IPS-20b (cell line): Measurements from ENCODE around the gene VSX2.

Experiments
- H3K27ac ChIP-seq: one replicate; pipeline ENCODE4 v1.5.1; 2013; ENCODE audit warnings: low read length
- H3K27me3 ChIP-seq: 2 replicates; pipeline ENCODE4 v1.6.1; 2013; ENCODE audit warnings: mild to moderate bottlenecking, low read length, inconsistent platforms; ENCODE audit not compliant: insufficient read depth
- H3K36me3 ChIP-seq: 2 replicates; pipeline ENCODE4 v1.6.1; 2013; ENCODE audit warnings: low read depth, mild to moderate bottlenecking, inconsistent platforms, low read length, moderate library complexity; ENCODE audit not compliant: insufficient read depth
- H3K4me1 ChIP-seq: 2 replicates; pipeline ENCODE4 v1.6.1; 2013; ENCODE audit warnings: mild to moderate bottlenecking, control low read depth, inconsistent platforms, low read length, moderate library complexity; ENCODE audit not compliant: insufficient read depth
- H3K4me3 ChIP-seq: 2 replicates; pipeline ENCODE4 v1.5.1; 2013; ENCODE audit warnings: mild to moderate bottlenecking, low read length, inconsistent platforms
- H3K9ac ChIP-seq: 2 replicates; pipeline ENCODE4 v1.6.1; 2013; ENCODE audit warnings: low read depth, mild to moderate bottlenecking, inconsistent platforms, low read length, moderate library complexity
- H3K9me3 ChIP-seq: 2 replicates; pipeline ENCODE4 v1.6.1; 2013; ENCODE audit warnings: mild to moderate bottlenecking, low read depth, low read length, inconsistent platforms; ENCODE audit not compliant: insufficient read depth

Gene VSX2

GRCh38 chr14:74249433-74250375 is 10.5 kb downstream of the VSX2 start:
- H3K27ac ChIP-seq = no peak overlapping the region
- no peaks in the 10 kb centered on the region for H3K9me3 ChIP-seq
- H3K4me1 ChIP-seq = peaks cover 5% of the 10 kb centered on the region; the same call in 1 of the 2 replicates
- peaks cover 44% of the 10 kb centered on the region for H3K27me3 ChIP-seq
- H3K4me3 ChIP-seq = no peak overlapping the region
- no peaks in the 10 kb centered on the region for H3K36me3 ChIP-seq
- H3K9ac ChIP-seq = no peak overlapping the region

- no peak overlapping the region for H3K27ac ChIP-seq
- no peak overlapping the region for H3K9ac ChIP-seq
- H3K4me3 ChIP-seq = no peak overlapping the region
- H3K9me3 ChIP-seq = no peaks in the 10 kb centered on the region
- H3K27me3 ChIP-seq = peaks cover 63% of the 10 kb centered on the region
- no peaks in the 10 kb centered on the region for H3K4me1 ChIP-seq
- no peaks in the 10 kb centered on the region for H3K36me3 ChIP-seq
Observed at GRCh38 chr14:74255281-74255680, 16.0 kb downstream of the VSX2 start.

GRCh38 chr14:74257078-74257940 is 18.1 kb downstream of the VSX2 start:
- no peak overlapping the region for H3K9ac ChIP-seq
- H3K36me3 ChIP-seq = no peaks in the 10 kb centered on the region
- H3K27me3 ChIP-seq = peaks cover 59% of the 10 kb centered on the region
- no peak overlapping the region for H3K27ac ChIP-seq
- H3K4me3 ChIP-seq = peak overlapping the region; percentile 78; the same call in 1 of the 2 replicates
- no peaks in the 10 kb centered on the region for H3K4me1 ChIP-seq
- no peaks in the 10 kb centered on the region for H3K9me3 ChIP-seq

- Histone ChIP-seq H3K4me1 (no peaks in the 10 kb centered on the region), H3K27ac (no peak overlapping the region), H3K36me3 (no peaks in the 10 kb centered on the region), H3K4me3 (peak overlapping the region; percentile 78; the same call in 1 of the 2 replicates), H3K9ac (no peak overlapping the region), H3K9me3 (no peaks in the 10 kb centered on the region), H3K27me3 (peaks cover 56% of the 10 kb centered on the region)
Observed at GRCh38 chr14:74257941-74258763, 18.9 kb downstream of the VSX2 start.

GRCh38 chr14:74258764-74259035 is 19.5 kb downstream of the VSX2 start:
- no peaks in the 10 kb centered on the region for H3K36me3 ChIP-seq
- peak overlapping the region; percentile 78; the same call in 1 of the 2 replicates for H3K4me3 ChIP-seq
- peaks cover 53% of the 10 kb centered on the region for H3K27me3 ChIP-seq
- no peak overlapping the region for H3K9ac ChIP-seq
- no peak overlapping the region for H3K27ac ChIP-seq
- H3K9me3 ChIP-seq = no peaks in the 10 kb centered on the region
- H3K4me1 ChIP-seq = no peaks in the 10 kb centered on the region

GRCh38 chr14:74259513-74259912 is 20.3 kb downstream of the VSX2 start:
- Histone ChIP-seq H3K9me3 (no peaks in the 10 kb centered on the region), H3K9ac (no peak overlapping the region), H3K36me3 (no peaks in the 10 kb centered on the region), H3K27ac (no peak overlapping the region), H3K4me3 (no peak overlapping the region), H3K4me1 (no peaks in the 10 kb centered on the region), H3K27me3 (peaks cover 53% of the 10 kb centered on the region)

GRCh38 chr14:74260525-74261233 is 21.4 kb downstream of the VSX2 start:
- Histone ChIP-seq H3K27me3 (peaks cover 45% of the 10 kb centered on the region), H3K27ac (no peak overlapping the region), H3K4me3 (no peak overlapping the region), H3K9ac (no peak overlapping the region), H3K36me3 (no peaks in the 10 kb centered on the region), H3K9me3 (no peaks in the 10 kb centered on the region), H3K4me1 (no peaks in the 10 kb centered on the region)

GRCh38 chr14:74261288-74261687 is 22.0 kb downstream of the VSX2 start:
- no peak overlapping the region for H3K4me3 ChIP-seq
- no peak overlapping the region for H3K27ac ChIP-seq
- no peaks in the 10 kb centered on the region for H3K9me3 ChIP-seq
- H3K4me1 ChIP-seq = no peaks in the 10 kb centered on the region
- H3K27me3 ChIP-seq = peaks cover 42% of the 10 kb centered on the region
- H3K9ac ChIP-seq = no peak overlapping the region
- H3K36me3 ChIP-seq = no peaks in the 10 kb centered on the region

GRCh38 chr14:74262076-74262475 is 22.8 kb downstream of the VSX2 start:
- H3K4me3 ChIP-seq = no peak overlapping the region
- H3K9me3 ChIP-seq = no peaks in the 10 kb centered on the region
- no peak overlapping the region for H3K9ac ChIP-seq
- no peaks in the 10 kb centered on the region for H3K36me3 ChIP-seq
- no peak overlapping the region for H3K27ac ChIP-seq
- H3K27me3 ChIP-seq = peaks cover 34% of the 10 kb centered on the region
- no peaks in the 10 kb centered on the region for H3K4me1 ChIP-seq

GRCh38 chr14:74263181-74263580 is 23.9 kb downstream of the VSX2 start:
- no peaks in the 10 kb centered on the region for H3K4me1 ChIP-seq

GRCh38 chr14:74263921-74264320 is 24.7 kb downstream of the VSX2 start:
- Histone ChIP-seq H3K27me3 (peaks cover 18% of the 10 kb centered on the region), H3K4me1 (no peaks in the 10 kb centered on the region), H3K27ac (no peak overlapping the region), H3K36me3 (no peaks in the 10 kb centered on the region), H3K9me3 (no peaks in the 10 kb centered on the region), H3K9ac (no peak overlapping the region), H3K4me3 (no peak overlapping the region)

More at GRCh38 chr14:74263181-74263580, 23.9 kb downstream of the VSX2 start:
- H3K36me3 ChIP-seq = no peaks in the 10 kb centered on the region
- peaks cover 25% of the 10 kb centered on the region for H3K27me3 ChIP-seq
- H3K9me3 ChIP-seq = no peaks in the 10 kb centered on the region
- no peak overlapping the region for H3K27ac ChIP-seq
- H3K9ac ChIP-seq = no peak overlapping the region
- H3K4me3 ChIP-seq = no peak overlapping the region
